Natural killer cell (primary cell): ENCODE measurements around the gene RBM38. TPM values are rescaled to one million over a fixed set of nuclear protein-coding genes. Genes with fewer than 3 reads are reported as not detected.
"Not testable (repeated sequence)": the region's sequence is repeated elsewhere in the genome, so short reads cannot be mapped to it uniquely, and the experiment has no call there.

ENCODE experiments used
- ATAC-seq, 3 donors: fragments of 150-1000 bp in 2 of 3; fragments of 200-7000 bp in 1 of 3; cut with Tn5 transposase; 1 replicate in 1 of 3; 2 replicates in 2 of 3; pipeline ENCODE4 v1.10.0; 2021; ENCODE audit warnings: mild to moderate bottlenecking in 2 of 3, moderate library complexity in 2 of 3
- DNase-seq, 2 donors: peaks; one replicate each; pipeline versions ENCODE4 v3.0.0 to v3.0.0-alpha.2; 2013 to 2021; ENCODE audit warnings: mixed read lengths in 1 of 2
- H3K27ac ChIP-seq: one replicate; pipeline ENCODE4 v1.5.1; 2013; ENCODE audit warnings: mild to moderate bottlenecking, low read length
- H3K27me3 ChIP-seq: one replicate; pipeline ENCODE4 v1.6.1; 2013; ENCODE audit warnings: low read length; ENCODE audit not compliant: control insufficient read depth, insufficient read depth
- H3K36me3 ChIP-seq: one replicate; pipeline ENCODE4 v1.6.1; 2013; ENCODE audit warnings: low read length; ENCODE audit not compliant: control insufficient read depth, insufficient read depth
- H3K4me1 ChIP-seq: one replicate; pipeline ENCODE4 v1.6.1; 2013; ENCODE audit warnings: low read length; ENCODE audit not compliant: control insufficient read depth, insufficient read depth
- H3K4me3 ChIP-seq: one replicate; pipeline ENCODE4 v1.5.1; 2013; ENCODE audit warnings: low read length
- H3K9me3 ChIP-seq: one replicate; pipeline ENCODE4 v1.6.1; 2013; ENCODE audit warnings: low read length; ENCODE audit not compliant: control insufficient read depth, insufficient read depth
- H3K27ac Mint-ChIP-seq, 2 donors: one replicate each; pipeline ENCODE4 v1.8.0; 2022; ENCODE audit warnings: mild to moderate bottlenecking in 2 of 2, mixed read lengths in 2 of 2, moderate library complexity in 1 of 2
- H3K27me3 Mint-ChIP-seq, 2 donors: one replicate each; pipeline ENCODE4 v1.8.0; 2022; ENCODE audit warnings: low read depth in 2 of 2, mixed read lengths in 2 of 2
- H3K36me3 Mint-ChIP-seq: one replicate; pipeline ENCODE4 v1.8.0; 2022; ENCODE audit warnings: mixed read lengths
- H3K4me1 Mint-ChIP-seq, 2 donors: one replicate each; pipeline ENCODE4 v1.8.0; 2022; ENCODE audit warnings: mixed read lengths in 2 of 2
- H3K4me3 Mint-ChIP-seq: one replicate; pipeline ENCODE4 v1.8.0; 2022; ENCODE audit warnings: mild to moderate bottlenecking, moderate library complexity, mixed read lengths
- H3K9me3 Mint-ChIP-seq, 2 donors: one replicate each; pipeline ENCODE4 v1.8.0; 2022; ENCODE audit warnings: mixed read lengths in 2 of 2
- CTCF ChIP-seq: fragments of 200-600 bp; IDR thresholded peaks from one replicate; pipeline ENCODE4 v1.8.0; 2022; ENCODE audit warnings: antibody characterized with exemption
- WGBS: methylation state at CpG from one replicate; pipeline ENCODE4 v1.1.7; 2013; ENCODE audit warnings: missing lambda C conversion rate; ENCODE audit not compliant: insufficient coverage; 5-methylcytosine and 5-hydroxymethylcytosine counted together
- intact Hi-C: fragments of 100-400 bp; cut with micrococcal nuclease; formaldehyde crosslinking; loops from one replicate; pipeline ENCODE4 v1.14.2; 2022
- total RNA-seq, 4 donors: library from RNA; stranded (reverse); fragments of 120-200 nt in 1 of 4; gene quantifications; one replicate each; pipeline versions ENCODE4 v1.2.3 to v1.2.4, GENCODE V29; 2013 to 2022

RBM38 gene
- total RNA-seq, 3 donors from 2014 or later (not counting 1 experiment from before 2014, with no cell fraction given) = 217 to 392 (median 264) TPM

GRCh38 chr20:57417051-57417689, 26.0 kb downstream of the RBM38 start:
- DNase-seq = no peak
- Mint-ChIP-seq H3K4me1 (peaks cover 20 to 38% of the 10 kb centered on the region in 2 donors), H3K27me3 (no peaks in the 10 kb centered on the region), H3K9me3 (no peaks in the 10 kb centered on the region), H3K36me3 (no peaks in the 10 kb centered on the region), H3K4me3 (no peak overlapping the region), H3K27ac (no peak overlapping the region)
- Histone ChIP-seq H3K4me1 (peaks cover 13% of the 10 kb centered on the region), H3K4me3 (no peak overlapping the region), H3K9me3 (no peaks in the 10 kb centered on the region), H3K27me3 (no peaks in the 10 kb centered on the region), H3K36me3 (no peaks in the 10 kb centered on the region), H3K27ac (no peak overlapping the region)
- intact Hi-C loops = no loop called here
- WGBS = 63% methylated on average over 6 of the region's 6 CpGs
- no peak for TF ChIP-seq CTCF
- no peak for ATAC-seq

GRCh38 chr20:57417830-57418780, 26.9 kb downstream of the RBM38 start:
- WGBS = 72% methylated on average over 17 of the region's 17 CpGs
- H3K27ac Mint-ChIP-seq = no peak overlapping the region
- Histone ChIP-seq H3K4me3 (no peak overlapping the region), H3K27me3 (no peaks in the 10 kb centered on the region), H3K27ac (no peak overlapping the region), H3K9me3 (no peaks in the 10 kb centered on the region), H3K4me1 (peaks cover 7% of the 10 kb centered on the region), H3K36me3 (no peaks in the 10 kb centered on the region)
- peak in 1 of 3 donors; percentile 23 for ATAC-seq
- peak overlapping the region; percentile 15 for H3K4me3 Mint-ChIP-seq
- no peaks in the 10 kb centered on the region for H3K36me3 Mint-ChIP-seq
- peaks cover 13 to 28% of the 10 kb centered on the region in 2 donors for H3K4me1 Mint-ChIP-seq
- no peak for TF ChIP-seq CTCF
- no peak for DNase-seq
- intact Hi-C loops = no loop called here
- no peaks in the 10 kb centered on the region for H3K9me3 Mint-ChIP-seq
- no peaks in the 10 kb centered on the region for H3K27me3 Mint-ChIP-seq

- H3K27ac Mint-ChIP-seq, H3K4me3 ChIP-seq, H3K27me3 ChIP-seq, H3K4me1 ChIP-seq, H3K27ac ChIP-seq, H3K27me3 Mint-ChIP-seq, ATAC-seq, H3K36me3 Mint-ChIP-seq, intact Hi-C loops, H3K9me3 Mint-ChIP-seq, H3K4me3 Mint-ChIP-seq, DNase-seq, H3K9me3 ChIP-seq, H3K36me3 ChIP-seq: not testable (repeated sequence)
- peaks cover 13 to 27% of the 10 kb centered on the region in 2 donors for H3K4me1 Mint-ChIP-seq
- 89% methylated on average over 3 of the region's 4 CpGs for WGBS
Observed at GRCh38 chr20:57419479-57419878, 28.3 kb downstream of the RBM38 start.

GRCh38 chr20:57420571-57421252, 29.5 kb downstream of the RBM38 start:
- Mint-ChIP-seq H3K9me3 (no peaks in the 10 kb centered on the region), H3K27ac (no peak overlapping the region), H3K4me3 (no peak overlapping the region), H3K36me3 (no peaks in the 10 kb centered on the region), H3K4me1 (peaks cover 13 to 30% of the 10 kb centered on the region in 2 donors), H3K27me3 (no peaks in the 10 kb centered on the region)
- Histone ChIP-seq H3K4me3 (no peak overlapping the region), H3K9me3 (no peaks in the 10 kb centered on the region), H3K4me1 (peaks cover 15% of the 10 kb centered on the region), H3K36me3 (no peaks in the 10 kb centered on the region), H3K27ac (no peak overlapping the region), H3K27me3 (no peaks in the 10 kb centered on the region)
- intact Hi-C loops = no loop called here
- DNase-seq (no peak), ATAC-seq (no peak)
- 83% methylated on average over 20 of the region's 20 CpGs for WGBS
- no peak for TF ChIP-seq CTCF
